Astrocyte of the cerebellum (primary cell): Measurements from ENCODE around the gene KCNIP4.

ENCODE experiments used
- DNase-seq: peaks from one replicate; pipeline ENCODE4 v3.0.0-alpha.2; 2011; ENCODE audit warnings: low read depth
- H3K4me3 ChIP-seq: 2 replicates; pipeline ENCODE4 v1.5.1; 2011; ENCODE audit warnings: mild to moderate bottlenecking, low read depth, low read length, moderate library complexity
- CTCF ChIP-seq: IDR thresholded peaks from 2 replicates; pipeline ENCODE4 v1.5.1; 2012; ENCODE audit warnings: low read length, low read depth, moderate library complexity, mild to moderate bottlenecking; ENCODE audit errors: missing control alignments
- in situ Hi-C: cut with HindIII; loops from 2 replicates; pipeline ENCODE4 v1.10.0; 2017; ENCODE audit warnings: low sequenced_read_pairs

KCNIP4 gene

DNA sequence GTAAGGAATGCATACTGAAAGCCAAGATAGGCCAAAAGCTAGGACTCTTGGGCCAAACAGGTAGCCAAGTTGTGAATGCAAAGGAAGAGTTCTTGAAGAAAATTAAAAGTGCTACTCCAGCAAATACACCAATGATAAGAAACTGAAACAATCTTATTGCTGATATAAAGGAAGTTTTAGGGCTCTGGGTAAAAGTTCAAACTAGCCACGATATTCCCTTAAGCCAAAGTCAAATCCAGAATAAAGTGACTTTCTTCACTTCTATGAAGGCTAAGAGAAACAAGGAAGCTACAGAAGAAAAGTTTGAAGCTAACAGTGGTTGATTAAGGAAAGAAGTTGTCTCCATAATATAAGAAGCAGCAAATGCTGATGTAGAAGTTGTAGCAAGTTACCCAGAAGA is 850.7 kb downstream of the KCNIP4 start:
- in situ Hi-C loops: no loop called here
- DNase-seq: no peak
- TF ChIP-seq CTCF: no peak
- H3K4me3 ChIP-seq: no peak overlapping the region

DNA sequence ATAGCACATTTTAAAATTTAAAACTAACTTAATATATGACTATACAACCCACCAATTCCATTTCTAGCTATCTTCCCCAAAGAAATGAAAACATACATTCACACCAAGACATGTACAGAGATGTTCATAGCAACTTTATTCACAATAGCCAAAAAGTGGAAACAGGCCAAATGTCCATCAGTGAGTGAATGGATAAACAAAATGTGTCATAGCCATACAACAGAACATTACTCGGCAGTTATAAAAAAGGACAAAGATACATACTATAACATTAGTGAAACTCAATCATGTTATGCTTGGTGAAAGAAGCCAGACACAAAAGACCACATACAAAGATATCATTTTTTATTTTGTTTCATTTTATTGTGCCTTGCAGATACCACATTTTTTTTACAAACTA is 851.5 kb downstream of the KCNIP4 start:
- TF ChIP-seq CTCF: no peak
- in situ Hi-C loops: no loop called here
- H3K4me3 ChIP-seq: no peak overlapping the region
- no peak for DNase-seq

- in situ Hi-C loops: no loop called here
- no peak for DNase-seq
- TF ChIP-seq CTCF: no peak
- no peak overlapping the region for H3K4me3 ChIP-seq
These were observed 856.0 kb downstream of the KCNIP4 start for GRCh38 chr4:21092531-21092930.

- DNase-seq: no peak
- no peak for TF ChIP-seq CTCF
- in situ Hi-C loops: no loop called here
- no peak overlapping the region for H3K4me3 ChIP-seq
These were observed 858.4 kb downstream of the KCNIP4 start for GRCh38 chr4:21090094-21090666.

DNA sequence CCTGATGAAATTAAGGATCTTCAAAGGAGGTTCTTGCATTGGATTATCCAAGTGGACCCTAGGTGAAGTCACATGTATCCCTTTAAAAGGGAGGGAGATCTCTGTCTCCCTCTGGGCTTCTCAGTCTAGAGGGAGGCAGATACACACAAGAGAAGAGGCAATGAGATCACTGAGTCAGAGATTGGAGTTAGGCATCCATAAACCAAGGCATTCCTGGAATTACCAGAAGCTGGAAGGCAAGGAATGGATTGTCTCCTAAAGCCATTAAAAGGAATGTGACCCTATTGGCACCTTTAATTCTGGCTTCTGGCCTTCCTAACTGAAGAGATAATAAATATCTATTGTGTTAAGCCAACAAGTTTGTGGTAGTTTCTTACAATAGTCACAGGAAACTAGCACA is 865.2 kb downstream of the KCNIP4 start:
- in situ Hi-C loops: no loop called here
- H3K4me3 ChIP-seq: no peak overlapping the region
- TF ChIP-seq CTCF: no peak
- no peak for DNase-seq

GRCh38 chr4:21077967-21078366 is 870.6 kb downstream of the KCNIP4 start:
- H3K4me3 ChIP-seq: no peak overlapping the region
- no peak for TF ChIP-seq CTCF
- no peak for DNase-seq
- in situ Hi-C loops: no loop called here

- H3K4me3 ChIP-seq: no peak overlapping the region
- in situ Hi-C loops: no loop called here
- DNase-seq: no peak
- no peak for TF ChIP-seq CTCF
These were observed 881.2 kb downstream of the KCNIP4 start for GRCh38 chr4:21067351-21067750.
